ENCODE data around the gene TMUB1.

TMUB1 gene

DNA sequence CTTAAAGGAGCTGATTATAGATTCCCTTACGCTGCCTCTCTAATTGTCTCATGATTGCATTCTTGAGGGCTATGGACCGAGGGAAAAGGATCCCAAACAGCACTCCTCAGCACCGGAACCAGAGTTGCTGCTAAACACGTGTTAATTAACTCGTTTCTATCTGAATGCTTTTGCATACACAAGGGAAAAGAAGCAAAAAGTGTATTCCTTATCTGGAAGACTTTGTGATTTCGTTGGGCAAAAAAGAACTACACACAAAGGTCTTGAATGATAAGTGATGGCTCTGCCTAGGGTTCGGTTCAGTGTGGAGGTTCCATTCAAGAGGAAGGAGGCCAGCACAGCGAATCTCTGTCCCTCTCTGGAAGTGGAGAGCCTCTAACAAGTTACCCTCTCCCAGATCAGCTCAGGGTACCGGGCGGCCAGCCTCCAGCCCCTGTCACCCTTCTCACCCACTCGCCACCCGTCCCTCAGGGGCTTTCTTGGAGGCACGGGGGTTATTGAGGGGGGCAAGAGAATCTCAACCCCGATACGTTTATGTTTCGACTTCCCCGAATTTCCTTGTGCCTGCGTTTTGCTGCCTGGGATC is 24.4 kb downstream of the TMUB1 start:
- no peak for TF ChIP-seq POLR2AphosphoS5 (IDR thresholded peaks at IDR 0.05; ENCODE audit: low read depth, low read length)
- TF ChIP-seq PAX5 (IDR thresholded peaks at IDR 0.05; ENCODE audit: insufficient read depth, low read length, severe bottlenecking), result no peak
- no peak for TF ChIP-seq TAF1 (IDR thresholded peaks at IDR 0.05; ENCODE audit: low read depth, low read length)
- TF ChIP-seq POLR2A (IDR thresholded peaks at IDR 0.05; ENCODE audit: low read depth, low read length), result no peak
- TF ChIP-seq SPI1 (IDR thresholded peaks at IDR 0.05; ENCODE audit: low read depth, low read length), result no peak
- no peak for TF ChIP-seq POU2F2 (IDR thresholded peaks at IDR 0.05; ENCODE audit: low read depth, low read length)
- peak; percentile 66 for FAIRE-seq
- no peak for DNase-seq (ENCODE audit: insufficient read length, low spot score)

GRCh38 chr7:151057989-151058780 is 25.1 kb downstream of the TMUB1 start:
- FAIRE-seq, result peak; percentile 96

DNA sequence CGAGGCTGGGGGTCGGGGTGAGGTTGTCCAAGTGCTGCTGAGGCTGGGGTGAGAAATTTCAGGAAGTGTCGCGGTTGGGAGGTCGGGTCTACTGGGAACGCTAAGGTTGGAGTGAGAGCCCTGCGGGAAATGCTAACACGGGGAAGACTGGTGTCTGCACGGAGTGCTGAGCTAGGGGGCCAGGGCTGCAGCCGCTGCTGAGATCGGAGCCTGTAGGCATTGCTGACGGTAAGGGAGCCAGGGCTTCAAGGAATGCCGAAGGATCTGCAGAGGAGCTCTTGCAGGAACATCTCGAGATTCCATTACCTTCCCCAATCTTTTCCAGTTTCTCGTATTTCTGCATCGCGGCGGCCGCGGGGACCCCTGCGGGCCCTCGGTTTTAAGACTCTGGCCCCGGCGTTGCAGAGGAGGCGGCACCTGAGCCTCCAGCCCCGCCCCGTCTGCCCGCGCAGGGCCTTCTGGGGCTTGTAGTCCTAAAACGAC is 25.7 kb downstream of the TMUB1 start, which contains the start of gene CDK5:
Gene CDK5 (minus strand): TSS at position 392 of the 483 bp plus-strand sequence. CDS start 49 bp downstream, at position 343.
- FAIRE-seq (peak; percentile 57), DNase-seq (ENCODE audit: insufficient read length, low spot score) (peak; percentile 67)
- TF ChIP-seq POLR2AphosphoS5 (IDR thresholded peaks at IDR 0.05; ENCODE audit: low read depth, low read length), result no peak
- no peak for TF ChIP-seq TAF1 (IDR thresholded peaks at IDR 0.05; ENCODE audit: low read depth, low read length)
- TF ChIP-seq POLR2A (IDR thresholded peaks at IDR 0.05; ENCODE audit: low read depth, low read length), result no peak
- no peak for TF ChIP-seq SPI1 (IDR thresholded peaks at IDR 0.05; ENCODE audit: low read depth, low read length)
- TF ChIP-seq PAX5 (IDR thresholded peaks at IDR 0.05; ENCODE audit: insufficient read depth, low read length, severe bottlenecking), result no peak
- TF ChIP-seq POU2F2 (IDR thresholded peaks at IDR 0.05; ENCODE audit: low read depth, low read length), result no peak

More at GRCh38 chr7:151057989-151058780, 25.1 kb downstream of the TMUB1 start:
- peak; percentile 99 for DNase-seq (ENCODE audit: insufficient read length, low spot score)
- TF ChIP-seq POU2F2 (IDR thresholded peaks at IDR 0.05; ENCODE audit: low read depth, low read length), result peak; percentile 64; the same call in 1 of the 2 replicates
- no peak for TF ChIP-seq TAF1 (IDR thresholded peaks at IDR 0.05; ENCODE audit: low read depth, low read length)

DNA sequence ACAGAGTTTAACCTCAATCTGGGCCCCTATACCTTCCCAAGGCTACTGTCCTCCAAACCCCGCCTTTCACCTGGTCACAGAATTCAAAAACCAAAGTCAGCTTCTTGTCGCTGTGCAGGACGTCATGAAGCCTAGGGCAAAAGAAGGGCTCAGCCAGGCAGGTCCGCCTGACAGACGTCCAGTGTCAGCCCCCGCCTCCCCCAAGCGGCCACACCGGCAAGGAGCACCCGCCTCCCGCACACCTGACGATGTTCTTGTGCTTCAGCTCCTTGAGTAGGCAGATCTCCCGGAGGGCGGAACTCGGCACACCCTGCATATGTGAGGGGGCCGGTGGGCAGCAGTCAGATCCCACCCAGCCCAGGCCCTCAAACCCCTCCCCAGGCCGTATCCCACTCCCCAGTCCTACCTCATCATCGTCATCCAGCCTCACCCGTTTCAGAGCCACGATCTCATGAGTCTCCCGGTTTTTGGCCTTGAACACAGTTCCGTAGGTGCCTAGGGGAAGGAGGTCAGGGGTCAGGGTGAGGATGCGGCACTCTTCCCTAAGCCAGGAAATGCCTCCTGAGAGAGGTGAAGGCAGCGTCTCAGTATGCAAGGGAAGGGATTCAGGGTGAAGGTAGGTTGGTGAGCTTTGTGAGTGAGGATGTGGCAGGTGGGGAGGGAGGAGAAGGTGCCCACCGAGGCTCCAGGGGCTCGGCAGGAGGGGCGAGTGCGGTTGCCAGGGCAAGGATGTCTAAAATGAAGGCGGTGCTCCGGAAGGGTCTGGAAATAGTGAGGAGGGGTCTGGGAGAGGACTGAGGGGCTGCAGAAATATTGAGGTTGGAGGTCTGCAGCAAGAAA is 26.4 kb downstream of the TMUB1 start:
- DNase-seq (ENCODE audit: insufficient read length, low spot score), result no peak
- no peak for TF ChIP-seq SPI1 (IDR thresholded peaks at IDR 0.05; ENCODE audit: low read depth, low read length)
- no peak for TF ChIP-seq POU2F2 (IDR thresholded peaks at IDR 0.05; ENCODE audit: low read depth, low read length)
- no peak for FAIRE-seq

- TF ChIP-seq POU2F2 (IDR thresholded peaks at IDR 0.05; ENCODE audit: low read depth, low read length), result no peak
- no peak for TF ChIP-seq POLR2A (IDR thresholded peaks at IDR 0.05; ENCODE audit: low read depth, low read length)
- TF ChIP-seq TAF1 (IDR thresholded peaks at IDR 0.05; ENCODE audit: low read depth, low read length), result no peak
- TF ChIP-seq SPI1 (IDR thresholded peaks at IDR 0.05; ENCODE audit: low read depth, low read length), result no peak
- TF ChIP-seq PAX5 (IDR thresholded peaks at IDR 0.05; ENCODE audit: insufficient read depth, low read length, severe bottlenecking), result no peak
- TF ChIP-seq POLR2AphosphoS5 (IDR thresholded peaks at IDR 0.05; ENCODE audit: low read depth, low read length), result no peak
- DNase-seq (ENCODE audit: insufficient read length, low spot score), result no peak
- no peak for FAIRE-seq
Measured at GRCh38 chr7:151056283-151056665, 27.0 kb downstream of the TMUB1 start.

DNA sequence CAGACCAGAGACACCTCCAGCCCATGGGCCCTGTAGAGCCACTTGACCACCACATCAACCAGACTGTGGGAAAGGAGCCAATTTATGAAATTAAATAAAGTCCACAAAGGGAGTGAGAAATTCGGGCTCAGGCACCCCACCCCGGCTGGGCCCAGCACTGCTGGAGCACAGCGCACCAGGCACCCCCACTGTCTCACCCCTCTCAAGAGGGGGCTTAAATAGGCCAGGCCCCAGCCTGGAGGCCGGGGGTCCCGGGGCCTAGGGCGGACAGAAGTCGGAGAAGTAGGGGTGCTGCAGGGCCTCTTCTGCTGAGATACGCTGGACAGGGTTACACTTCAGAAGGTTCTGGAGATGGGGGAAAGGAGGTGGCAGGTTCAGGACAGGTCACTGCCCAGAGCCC is 29.5 kb downstream of the TMUB1 start:
- DNase-seq (ENCODE audit: insufficient read length, low spot score) (no peak), FAIRE-seq (no peak)
- no peak for TF ChIP-seq POLR2AphosphoS5 (IDR thresholded peaks at IDR 0.05; ENCODE audit: low read depth, low read length)
- no peak for TF ChIP-seq POU2F2 (IDR thresholded peaks at IDR 0.05; ENCODE audit: low read depth, low read length)
- no peak for TF ChIP-seq POLR2A (IDR thresholded peaks at IDR 0.05; ENCODE audit: low read depth, low read length)
- no peak for TF ChIP-seq SPI1 (IDR thresholded peaks at IDR 0.05; ENCODE audit: low read depth, low read length)
- no peak for TF ChIP-seq TAF1 (IDR thresholded peaks at IDR 0.05; ENCODE audit: low read depth, low read length)
- TF ChIP-seq PAX5 (IDR thresholded peaks at IDR 0.05; ENCODE audit: insufficient read depth, low read length, severe bottlenecking), result no peak

- DNase-seq (ENCODE audit: insufficient read length, low spot score), result no peak
- no peak for TF ChIP-seq SPI1 (IDR thresholded peaks at IDR 0.05; ENCODE audit: low read depth, low read length)
- TF ChIP-seq PAX5 (IDR thresholded peaks at IDR 0.05; ENCODE audit: insufficient read depth, low read length, severe bottlenecking), result no peak
- TF ChIP-seq POU2F2 (IDR thresholded peaks at IDR 0.05; ENCODE audit: low read depth, low read length), result no peak
- TF ChIP-seq TAF1 (IDR thresholded peaks at IDR 0.05; ENCODE audit: low read depth, low read length), result no peak
- no peak for TF ChIP-seq POLR2AphosphoS5 (IDR thresholded peaks at IDR 0.05; ENCODE audit: low read depth, low read length)
- no peak for FAIRE-seq
Measured at GRCh38 chr7:151053096-151053495, 30.2 kb downstream of the TMUB1 start.

- no peak for TF ChIP-seq SPI1 (IDR thresholded peaks at IDR 0.05; ENCODE audit: low read depth, low read length)
- no peak for TF ChIP-seq PAX5 (IDR thresholded peaks at IDR 0.05; ENCODE audit: insufficient read depth, low read length, severe bottlenecking)
- no peak for TF ChIP-seq POLR2AphosphoS5 (IDR thresholded peaks at IDR 0.05; ENCODE audit: low read depth, low read length)
- no peak for DNase-seq (ENCODE audit: insufficient read length, low spot score)
- FAIRE-seq, result no peak
Measured at GRCh38 chr7:151051108-151051507, 32.2 kb downstream of the TMUB1 start.

DNA sequence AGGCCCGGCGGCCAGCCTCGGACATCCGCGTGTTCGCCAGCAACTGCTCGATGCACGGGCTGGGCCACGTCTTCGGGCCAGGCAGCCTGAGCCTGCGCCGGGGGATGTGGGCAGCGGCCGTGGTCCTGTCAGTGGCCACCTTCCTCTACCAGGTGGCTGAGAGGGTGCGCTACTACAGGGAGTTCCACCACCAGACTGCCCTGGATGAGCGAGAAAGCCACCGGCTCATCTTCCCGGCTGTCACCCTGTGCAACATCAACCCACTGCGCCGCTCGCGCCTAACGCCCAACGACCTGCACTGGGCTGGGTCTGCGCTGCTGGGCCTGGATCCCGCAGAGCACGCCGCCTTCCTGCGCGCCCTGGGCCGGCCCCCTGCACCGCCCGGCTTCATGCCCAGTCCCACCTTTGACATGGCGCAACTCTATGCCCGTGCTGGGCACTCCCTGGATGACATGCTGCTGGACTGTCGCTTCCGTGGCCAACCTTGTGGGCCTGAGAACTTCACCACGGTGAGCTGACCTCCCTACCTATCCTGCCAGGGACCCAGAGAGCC is 34.3 kb downstream of the TMUB1 start:
- TF ChIP-seq POU2F2 (IDR thresholded peaks at IDR 0.05; ENCODE audit: low read depth, low read length), result no peak
- TF ChIP-seq POLR2AphosphoS5 (IDR thresholded peaks at IDR 0.05; ENCODE audit: low read depth, low read length), result no peak
- no peak for TF ChIP-seq POLR2A (IDR thresholded peaks at IDR 0.05; ENCODE audit: low read depth, low read length)
- TF ChIP-seq SPI1 (IDR thresholded peaks at IDR 0.05; ENCODE audit: low read depth, low read length), result no peak
- TF ChIP-seq TAF1 (IDR thresholded peaks at IDR 0.05; ENCODE audit: low read depth, low read length), result no peak
- TF ChIP-seq PAX5 (IDR thresholded peaks at IDR 0.05; ENCODE audit: insufficient read depth, low read length, severe bottlenecking), result no peak
- FAIRE-seq, result no peak
- DNase-seq (ENCODE audit: insufficient read length, low spot score), result no peak
